ENCODE data around the gene PLAC9.

Gene PLAC9

GRCh38 chr10:80187060-80187459 lies 54.5 kb downstream of the PLAC9 start:
- peaks cover 15 to 32% (median 27%) of the 10 kb centered on the region in 4 experiments for H3K4me1 ChIP-seq (ENCODE audit: control extremely low read depth in 1 of 4, control insufficient read depth in 4 of 4, insufficient read depth in 4 of 4, low read length in 3 of 4)
- DNase-seq: no peak
- no peaks in the 10 kb centered on the region for H3K27me3 ChIP-seq (replicated peaks in 2 of 5; ENCODE audit: control insufficient read depth in 4 of 5, insufficient read depth in 5 of 5, low read length in 4 of 5)
- CTCF ChIA-PET: interaction anchor here (0.8 to 1.5 kb wide), 6 partner anchors 8 to 35 kb away, joined by 3 to 9 read pairs (median 4); partner anchors contain the start of gene ANXA11
- peak overlapping the region in 1 of 7 experiments; percentile 0 for H3K4me3 ChIP-seq (ENCODE audit: control insufficient read depth in 1 of 7, extremely low read depth in 1 of 7, insufficient read depth in 4 of 7, low read depth in 2 of 7, low read length in 6 of 7)
- WGBS (ENCODE audit: insufficient coverage): 100% methylated on average over 1 of the region's 2 CpGs
- H3K27ac ChIP-seq (ENCODE audit: insufficient read depth in 1 of 2, low read depth in 1 of 2, low read length in 2 of 2, poor library complexity in 1 of 2, severe bottlenecking in 2 of 2): peak overlapping the region in 1 of 2 experiments; percentile 75
- peaks cover 0 to 12% (median 4%) of the 10 kb centered on the region in 4 experiments for H3K36me3 ChIP-seq (ENCODE audit: control insufficient read depth in 4 of 4, insufficient read depth in 4 of 4, low read length in 3 of 4)
- no peaks in the 10 kb centered on the region for H3K9me3 ChIP-seq (ENCODE audit: control extremely low read depth in 1 of 5, control insufficient read depth in 4 of 5, insufficient read depth in 2 of 5, low read depth in 1 of 5, low read length in 4 of 5)
- POLR2A ChIA-PET: interaction anchor here (0.9 to 1.5 kb wide), 2 partner anchors 13 to 17 kb away, joined by 3 to 4 read pairs; no protein-coding TSS in a partner anchor

GRCh38 chr10:80187465-80188409 lies 55.2 kb downstream of the PLAC9 start:
- ChIA-PET POLR2A (interaction anchor here (0.7 to 1.5 kb wide), 3 partner anchors 12 to 26 kb away, joined by 3 to 4 read pairs (median 3); no protein-coding TSS in a partner anchor), CTCF (interaction anchor here (0.7 to 1.5 kb wide), 10 partner anchors 9 to 50 kb away, joined by 3 to 9 read pairs (median 4); partner anchors contain the start of gene ANXA11)
- WGBS (ENCODE audit: insufficient coverage): 41% methylated on average over 7 of the region's 16 CpGs
- Histone ChIP-seq H3K9me3 (ENCODE audit: control extremely low read depth in 1 of 5, control insufficient read depth in 4 of 5, insufficient read depth in 2 of 5, low read depth in 1 of 5, low read length in 4 of 5) (peaks cover 0 to 4% (median under 1%) of the 10 kb centered on the region in 5 experiments), H3K4me1 (ENCODE audit: control extremely low read depth in 1 of 4, control insufficient read depth in 4 of 4, insufficient read depth in 4 of 4, low read length in 3 of 4) (peaks cover 15 to 32% (median 27%) of the 10 kb centered on the region in 4 experiments), H3K36me3 (ENCODE audit: control insufficient read depth in 4 of 4, insufficient read depth in 4 of 4, low read length in 3 of 4) (peaks cover 0 to 13% (median 4%) of the 10 kb centered on the region in 4 experiments), H3K4me3 (ENCODE audit: control insufficient read depth in 1 of 7, extremely low read depth in 1 of 7, insufficient read depth in 4 of 7, low read depth in 2 of 7, low read length in 6 of 7) (peak overlapping the region in 1 of 7 experiments; percentile 27), H3K27me3 (replicated peaks in 2 of 5; ENCODE audit: control insufficient read depth in 4 of 5, insufficient read depth in 5 of 5, low read length in 4 of 5) (no peaks in the 10 kb centered on the region), H3K27ac (ENCODE audit: insufficient read depth in 1 of 2, low read depth in 1 of 2, low read length in 2 of 2, poor library complexity in 1 of 2, severe bottlenecking in 2 of 2) (peak overlapping the region in 1 of 2 experiments; percentile 75)
- peak; percentile 37 to 87 (median 74) for DNase-seq

- no peak for DNase-seq
- ChIA-PET POLR2A (no interaction called here), CTCF (interaction anchor here (0.7 to 1.5 kb wide), 5 partner anchors 9 to 51 kb away, joined by 3 to 5 read pairs (median 3); no protein-coding TSS in a partner anchor)
- H3K27ac ChIP-seq (ENCODE audit: insufficient read depth in 1 of 2, low read depth in 1 of 2, low read length in 2 of 2, poor library complexity in 1 of 2, severe bottlenecking in 2 of 2): peak overlapping the region in 1 of 2 experiments; percentile 75
- H3K9me3 ChIP-seq (ENCODE audit: control extremely low read depth in 1 of 5, control insufficient read depth in 4 of 5, insufficient read depth in 2 of 5, low read depth in 1 of 5, low read length in 4 of 5): peaks cover 0 to 7% (median 3%) of the 10 kb centered on the region in 5 experiments
- WGBS (ENCODE audit: insufficient coverage): 95% methylated on average over 9 of the region's 9 CpGs
- H3K36me3 ChIP-seq (ENCODE audit: control insufficient read depth in 4 of 4, insufficient read depth in 4 of 4, low read length in 3 of 4): peaks cover 0 to 10% (median 2%) of the 10 kb centered on the region in 4 experiments
- no peak overlapping the region for H3K4me3 ChIP-seq (ENCODE audit: control insufficient read depth in 1 of 7, extremely low read depth in 1 of 7, insufficient read depth in 4 of 7, low read depth in 2 of 7, low read length in 6 of 7)
- no peaks in the 10 kb centered on the region for H3K27me3 ChIP-seq (replicated peaks in 2 of 5; ENCODE audit: control insufficient read depth in 4 of 5, insufficient read depth in 5 of 5, low read length in 4 of 5)
- peaks cover 15 to 32% (median 27%) of the 10 kb centered on the region in 4 experiments for H3K4me1 ChIP-seq (ENCODE audit: control extremely low read depth in 1 of 4, control insufficient read depth in 4 of 4, insufficient read depth in 4 of 4, low read length in 3 of 4)
Measured at GRCh38 chr10:80188713-80189112, 56.2 kb downstream of the PLAC9 start.

GRCh38 chr10:80191589-80192270 lies 59.2 kb downstream of the PLAC9 start:
- H3K27me3 ChIP-seq (replicated peaks in 2 of 5; ENCODE audit: control insufficient read depth in 4 of 5, insufficient read depth in 5 of 5, low read length in 4 of 5): no peaks in the 10 kb centered on the region
- H3K9me3 ChIP-seq (ENCODE audit: control extremely low read depth in 1 of 5, control insufficient read depth in 4 of 5, insufficient read depth in 2 of 5, low read depth in 1 of 5, low read length in 4 of 5): peaks cover 0 to 7% (median 3%) of the 10 kb centered on the region in 5 experiments
- H3K27ac ChIP-seq (ENCODE audit: insufficient read depth in 1 of 2, low read depth in 1 of 2, low read length in 2 of 2, poor library complexity in 1 of 2, severe bottlenecking in 2 of 2): no peak overlapping the region
- ChIA-PET CTCF (interaction anchor here (1.3 kb wide), 1 partner anchor 133 kb away, joined by 3 read pairs; no protein-coding TSS in a partner anchor), POLR2A (no interaction called here)
- H3K4me1 ChIP-seq (ENCODE audit: control extremely low read depth in 1 of 4, control insufficient read depth in 4 of 4, insufficient read depth in 4 of 4, low read length in 3 of 4): peaks cover 19 to 35% (median 32%) of the 10 kb centered on the region in 4 experiments
- DNase-seq: no peak
- no peak overlapping the region for H3K4me3 ChIP-seq (ENCODE audit: control insufficient read depth in 1 of 7, extremely low read depth in 1 of 7, insufficient read depth in 4 of 7, low read depth in 2 of 7, low read length in 6 of 7)
- WGBS (ENCODE audit: insufficient coverage): 90% methylated on average over 12 of the region's 16 CpGs
- H3K36me3 ChIP-seq (ENCODE audit: control insufficient read depth in 4 of 4, insufficient read depth in 4 of 4, low read length in 3 of 4): peaks cover 0 to 20% (median 4%) of the 10 kb centered on the region in 4 experiments

- H3K4me1 ChIP-seq (ENCODE audit: control extremely low read depth in 1 of 4, control insufficient read depth in 4 of 4, insufficient read depth in 4 of 4, low read length in 3 of 4): peaks cover 17 to 35% (median 28%) of the 10 kb centered on the region in 4 experiments
- H3K36me3 ChIP-seq (ENCODE audit: control insufficient read depth in 4 of 4, insufficient read depth in 4 of 4, low read length in 3 of 4): peaks cover 0 to 20% (median 4%) of the 10 kb centered on the region in 4 experiments
- CTCF ChIA-PET: interaction anchor here (1.3 kb wide), 1 partner anchor 134 kb away, joined by 3 read pairs; no protein-coding TSS in a partner anchor
- H3K27me3 ChIP-seq (replicated peaks in 2 of 5; ENCODE audit: control insufficient read depth in 4 of 5, insufficient read depth in 5 of 5, low read length in 4 of 5): no peaks in the 10 kb centered on the region
- peaks cover 0 to 7% (median 3%) of the 10 kb centered on the region in 5 experiments for H3K9me3 ChIP-seq (ENCODE audit: control extremely low read depth in 1 of 5, control insufficient read depth in 4 of 5, insufficient read depth in 2 of 5, low read depth in 1 of 5, low read length in 4 of 5)
- POLR2A ChIA-PET: no interaction called here
- no peak overlapping the region for H3K27ac ChIP-seq (ENCODE audit: insufficient read depth in 1 of 2, low read depth in 1 of 2, low read length in 2 of 2, poor library complexity in 1 of 2, severe bottlenecking in 2 of 2)
- DNase-seq: no peak
- H3K4me3 ChIP-seq (ENCODE audit: control insufficient read depth in 1 of 7, extremely low read depth in 1 of 7, insufficient read depth in 4 of 7, low read depth in 2 of 7, low read length in 6 of 7): no peak overlapping the region
Measured at GRCh38 chr10:80192553-80192952, 60.0 kb downstream of the PLAC9 start.

GRCh38 chr10:80194373-80195045 lies 62.0 kb downstream of the PLAC9 start:
- Histone ChIP-seq H3K4me3 (ENCODE audit: control insufficient read depth in 1 of 7, extremely low read depth in 1 of 7, insufficient read depth in 4 of 7, low read depth in 2 of 7, low read length in 6 of 7) (no peak overlapping the region), H3K9me3 (ENCODE audit: control extremely low read depth in 1 of 5, control insufficient read depth in 4 of 5, insufficient read depth in 2 of 5, low read depth in 1 of 5, low read length in 4 of 5) (peaks cover 0 to 7% (median 3%) of the 10 kb centered on the region in 5 experiments), H3K27me3 (replicated peaks in 2 of 5; ENCODE audit: control insufficient read depth in 4 of 5, insufficient read depth in 5 of 5, low read length in 4 of 5) (no peaks in the 10 kb centered on the region), H3K36me3 (ENCODE audit: control insufficient read depth in 4 of 4, insufficient read depth in 4 of 4, low read length in 3 of 4) (peaks cover 0 to 18% (median 4%) of the 10 kb centered on the region in 4 experiments), H3K4me1 (ENCODE audit: control extremely low read depth in 1 of 4, control insufficient read depth in 4 of 4, insufficient read depth in 4 of 4, low read length in 3 of 4) (peaks cover 11 to 30% (median 23%) of the 10 kb centered on the region in 4 experiments), H3K27ac (ENCODE audit: insufficient read depth in 1 of 2, low read depth in 1 of 2, low read length in 2 of 2, poor library complexity in 1 of 2, severe bottlenecking in 2 of 2) (no peak overlapping the region)
- CTCF ChIA-PET: interaction anchor here (1.0 to 2.2 kb wide), 6 partner anchors 7 to 50 kb away, joined by 3 to 8 read pairs (median 4); no protein-coding TSS in a partner anchor
- POLR2A ChIA-PET: interaction anchor here (0.6 kb wide), 1 partner anchor 641 kb away, joined by 3 read pairs; no protein-coding TSS in a partner anchor
- WGBS (ENCODE audit: insufficient coverage): 99% methylated on average over 9 of the region's 11 CpGs
- DNase-seq: no peak

All from common myeloid progenitor, CD34-positive (primary cell).